Endothelial cell (in vitro differentiated cells): ENCODE results near the gene PLEKHS1. TPM values are rescaled to one million over a fixed set of nuclear protein-coding genes. Genes with fewer than 3 reads are reported as not detected.

Experiments
- DNase-seq: peaks from one replicate; pipeline ENCODE4 v3.0.0; 2021; ENCODE audit warnings: low spot score
- H3K27ac Mint-ChIP-seq: one replicate; pipeline ENCODE4 v1.8.0; 2021; ENCODE audit warnings: mixed read lengths, inconsistent platforms; ENCODE audit not compliant: unreplicated experiment
- H3K27me3 Mint-ChIP-seq: one replicate; pipeline ENCODE4 v1.8.0; 2021; ENCODE audit warnings: mild to moderate bottlenecking, moderate library complexity, mixed read lengths, inconsistent platforms; ENCODE audit not compliant: unreplicated experiment
- H3K36me3 Mint-ChIP-seq: one replicate; pipeline ENCODE4 v1.8.0; 2021; ENCODE audit warnings: mild to moderate bottlenecking, low read depth, mixed read lengths, inconsistent platforms; ENCODE audit not compliant: unreplicated experiment
- H3K4me1 Mint-ChIP-seq: one replicate; pipeline ENCODE4 v1.8.0; 2021; ENCODE audit warnings: mild to moderate bottlenecking, mixed read lengths, inconsistent platforms; ENCODE audit not compliant: unreplicated experiment
- H3K4me3 Mint-ChIP-seq: one replicate; pipeline ENCODE4 v1.8.0; 2021; ENCODE audit warnings: mild to moderate bottlenecking, mixed read lengths, inconsistent platforms; ENCODE audit not compliant: unreplicated experiment
- H3K9me3 Mint-ChIP-seq: one replicate; pipeline ENCODE4 v1.8.0; 2021; ENCODE audit warnings: mixed read lengths, inconsistent platforms; ENCODE audit not compliant: unreplicated experiment
- total RNA-seq: library from RNA; stranded (reverse); fragmentation: NEBNext Ultra II Directional; extraction: Animal tissue kit (Norgen Biotek cat#: 25700); gene quantifications from one replicate; pipeline ENCODE4 v1.2.1, GENCODE V29; 2021; ENCODE audit not compliant: unreplicated experiment
- TF ChIP-seq, protein P1 (sequence below): fragments of 200-600 bp; sonication (generic); IDR thresholded peaks from one replicate; pipeline ENCODE4 v1.5.0; 2021; ENCODE audit warnings: antibody characterized with exemption; ENCODE audit not compliant: unreplicated experiment

The PLEKHS1 gene
- total RNA-seq, 1 donor from 2014 or later = not detected

DNA sequence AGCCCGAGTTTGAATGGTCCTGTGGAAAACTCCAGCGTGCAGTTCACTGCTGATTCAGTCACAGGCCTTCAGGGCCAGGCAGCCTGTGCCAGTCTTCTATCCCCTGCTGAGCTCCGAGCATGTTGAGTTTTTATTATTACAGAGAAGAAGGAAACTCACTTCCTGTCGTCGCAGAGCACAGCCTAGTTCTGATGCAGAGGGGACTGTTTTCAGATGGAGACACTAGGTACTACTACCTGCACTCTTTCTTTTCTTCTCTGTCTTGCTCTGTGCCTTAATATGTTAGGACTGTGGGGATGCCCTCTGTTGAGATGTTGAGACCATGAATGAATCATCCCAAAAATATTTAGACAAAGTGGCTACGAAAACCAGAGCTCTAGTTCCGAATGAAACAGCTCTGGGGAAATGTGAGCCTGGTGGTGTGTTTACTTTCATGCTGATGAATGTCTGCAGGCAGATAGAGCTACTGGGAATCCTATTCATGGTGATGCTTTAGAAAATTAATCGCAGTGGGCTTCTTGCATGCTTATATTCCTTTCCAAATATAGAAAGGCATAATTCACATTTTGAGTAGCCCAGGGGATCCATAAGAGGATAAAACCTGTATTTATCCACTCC is 42.2 kb upstream of the PLEKHS1 start:
- no peaks in the 10 kb centered on the region for H3K27me3 Mint-ChIP-seq
- no peaks in the 10 kb centered on the region for H3K9me3 Mint-ChIP-seq
- TF ChIP-seq, protein P1, sequence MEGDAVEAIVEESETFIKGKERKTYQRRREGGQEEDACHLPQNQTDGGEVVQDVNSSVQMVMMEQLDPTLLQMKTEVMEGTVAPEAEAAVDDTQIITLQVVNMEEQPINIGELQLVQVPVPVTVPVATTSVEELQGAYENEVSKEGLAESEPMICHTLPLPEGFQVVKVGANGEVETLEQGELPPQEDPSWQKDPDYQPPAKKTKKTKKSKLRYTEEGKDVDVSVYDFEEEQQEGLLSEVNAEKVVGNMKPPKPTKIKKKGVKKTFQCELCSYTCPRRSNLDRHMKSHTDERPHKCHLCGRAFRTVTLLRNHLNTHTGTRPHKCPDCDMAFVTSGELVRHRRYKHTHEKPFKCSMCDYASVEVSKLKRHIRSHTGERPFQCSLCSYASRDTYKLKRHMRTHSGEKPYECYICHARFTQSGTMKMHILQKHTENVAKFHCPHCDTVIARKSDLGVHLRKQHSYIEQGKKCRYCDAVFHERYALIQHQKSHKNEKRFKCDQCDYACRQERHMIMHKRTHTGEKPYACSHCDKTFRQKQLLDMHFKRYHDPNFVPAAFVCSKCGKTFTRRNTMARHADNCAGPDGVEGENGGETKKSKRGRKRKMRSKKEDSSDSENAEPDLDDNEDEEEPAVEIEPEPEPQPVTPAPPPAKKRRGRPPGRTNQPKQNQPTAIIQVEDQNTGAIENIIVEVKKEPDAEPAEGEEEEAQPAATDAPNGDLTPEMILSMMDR = no peak
- no peak for DNase-seq
- no peaks in the 10 kb centered on the region for H3K36me3 Mint-ChIP-seq
- no peak overlapping the region for H3K27ac Mint-ChIP-seq
- peaks cover 32% of the 10 kb centered on the region for H3K4me1 Mint-ChIP-seq
- no peak overlapping the region for H3K4me3 Mint-ChIP-seq

DNA sequence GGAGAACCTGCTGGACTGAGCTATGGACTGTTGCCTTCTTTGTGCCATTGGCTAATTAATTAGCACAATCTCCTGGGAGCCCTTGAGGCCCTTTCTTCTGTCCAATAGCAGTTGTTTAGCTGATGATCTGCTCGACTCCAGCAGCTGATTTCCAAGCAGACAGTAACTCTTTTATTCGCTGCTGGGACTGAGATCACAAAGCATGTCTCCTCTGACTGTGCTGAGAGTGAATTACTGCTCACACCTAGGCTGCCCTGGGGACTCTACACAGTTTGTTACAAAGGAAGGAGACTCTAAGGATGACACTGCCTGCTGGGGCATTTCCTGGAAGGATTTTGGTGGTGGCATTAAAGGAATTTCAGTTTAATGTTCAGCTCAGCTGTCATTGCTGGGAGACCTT is 40.3 kb upstream of the PLEKHS1 start:
- H3K4me3 Mint-ChIP-seq = no peak overlapping the region
- DNase-seq = no peak
- no peaks in the 10 kb centered on the region for H3K36me3 Mint-ChIP-seq
- TF ChIP-seq, protein P1 = no peak
- H3K27ac Mint-ChIP-seq = no peak overlapping the region
- no peaks in the 10 kb centered on the region for H3K9me3 Mint-ChIP-seq
- no peaks in the 10 kb centered on the region for H3K27me3 Mint-ChIP-seq
- peaks cover 28% of the 10 kb centered on the region for H3K4me1 Mint-ChIP-seq

DNA sequence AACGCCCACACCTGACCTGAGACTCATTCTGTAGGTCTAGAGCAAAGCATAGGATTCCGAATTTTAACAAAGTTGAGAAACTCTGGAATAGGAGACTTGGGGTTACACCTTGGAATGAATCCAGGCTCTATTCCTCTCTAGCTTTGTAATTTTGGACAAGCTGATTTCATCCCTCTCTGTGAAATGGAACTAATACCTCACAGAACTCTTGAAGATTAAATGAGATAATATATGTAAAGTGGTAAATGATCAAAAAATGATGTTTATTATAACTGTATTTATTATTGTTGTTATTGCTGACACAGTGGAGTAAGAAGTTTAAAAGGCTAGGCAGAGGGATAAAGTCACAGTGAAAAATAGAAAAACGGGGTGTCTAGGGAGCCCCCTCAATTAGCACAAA is 39.5 kb upstream of the PLEKHS1 start:
- H3K9me3 Mint-ChIP-seq = no peaks in the 10 kb centered on the region
- H3K36me3 Mint-ChIP-seq = no peaks in the 10 kb centered on the region
- TF ChIP-seq, protein P1 = no peak
- H3K27ac Mint-ChIP-seq = no peak overlapping the region
- no peaks in the 10 kb centered on the region for H3K27me3 Mint-ChIP-seq
- no peak for DNase-seq
- H3K4me1 Mint-ChIP-seq = peaks cover 28% of the 10 kb centered on the region
- no peak overlapping the region for H3K4me3 Mint-ChIP-seq

DNA sequence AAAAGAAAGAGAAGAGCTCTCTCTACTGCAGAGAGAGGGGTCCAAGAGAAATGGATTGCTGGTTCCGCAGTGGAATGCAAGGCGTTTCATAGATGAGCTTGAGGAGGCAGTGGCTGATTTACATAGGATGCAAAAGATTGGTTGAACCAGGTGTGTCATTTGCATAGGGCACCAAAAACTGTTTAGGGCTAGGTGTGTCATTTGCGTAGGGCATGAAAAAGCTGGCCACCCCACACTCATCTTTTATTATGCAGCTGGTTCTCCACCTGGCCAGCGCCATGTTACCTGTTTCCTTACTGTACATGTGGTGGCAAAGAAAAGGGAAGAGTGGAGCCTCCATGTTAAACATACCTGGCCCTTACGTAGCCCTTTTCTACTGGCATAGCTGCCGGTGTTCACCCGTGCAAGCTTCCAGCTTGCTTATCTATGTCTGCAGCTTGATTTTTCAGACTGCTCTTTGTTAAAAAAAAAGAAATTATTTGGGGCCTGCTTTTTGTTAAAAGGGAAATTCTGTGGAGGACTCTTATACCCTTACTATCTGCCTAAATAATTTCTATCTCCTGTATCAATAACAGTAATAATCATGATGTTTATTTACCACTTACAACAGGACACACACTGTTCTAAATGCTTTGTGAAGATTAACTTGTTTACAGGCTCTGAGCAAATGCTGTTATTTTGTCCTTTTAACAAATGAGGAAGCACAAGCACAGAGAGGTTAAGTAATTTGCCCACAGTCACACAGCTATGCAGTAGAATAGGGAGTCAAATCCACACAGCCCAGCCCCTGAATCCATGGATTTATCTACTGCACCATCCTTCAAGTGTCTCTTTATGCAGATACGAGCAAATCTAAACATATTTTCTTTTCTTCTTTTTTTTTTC is 38.5 kb upstream of the PLEKHS1 start:
- H3K4me1 Mint-ChIP-seq = peaks cover 28% of the 10 kb centered on the region
- no peak for DNase-seq
- H3K27me3 Mint-ChIP-seq = no peaks in the 10 kb centered on the region
- no peak overlapping the region for H3K27ac Mint-ChIP-seq
- TF ChIP-seq, protein P1 = no peak
- no peaks in the 10 kb centered on the region for H3K36me3 Mint-ChIP-seq
- no peaks in the 10 kb centered on the region for H3K9me3 Mint-ChIP-seq
- H3K4me3 Mint-ChIP-seq = no peak overlapping the region

DNA sequence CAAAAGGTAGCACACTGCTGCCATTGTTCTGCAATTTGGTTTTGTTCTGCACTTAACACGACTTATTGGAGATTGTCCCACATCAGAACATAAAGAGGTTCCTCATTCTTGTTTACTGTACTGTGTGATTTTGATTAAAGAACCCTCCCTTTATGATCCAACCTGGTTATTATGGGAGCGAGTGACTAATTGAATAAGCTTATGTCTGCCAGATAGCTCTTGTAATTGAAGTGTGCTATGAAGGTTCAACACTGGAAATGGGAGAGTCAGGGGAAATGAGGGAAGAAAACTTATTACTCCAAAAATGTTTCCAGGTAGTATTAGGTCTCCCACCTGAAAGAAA is 37.9 kb upstream of the PLEKHS1 start:
- DNase-seq = no peak
- Mint-ChIP-seq H3K27me3 (no peaks in the 10 kb centered on the region), H3K4me1 (peaks cover 28% of the 10 kb centered on the region), H3K9me3 (no peaks in the 10 kb centered on the region), H3K36me3 (no peaks in the 10 kb centered on the region), H3K27ac (no peak overlapping the region), H3K4me3 (no peak overlapping the region)
- TF ChIP-seq, protein P1 = no peak
